ENCODE results near the gene LSM6.

DNA sequence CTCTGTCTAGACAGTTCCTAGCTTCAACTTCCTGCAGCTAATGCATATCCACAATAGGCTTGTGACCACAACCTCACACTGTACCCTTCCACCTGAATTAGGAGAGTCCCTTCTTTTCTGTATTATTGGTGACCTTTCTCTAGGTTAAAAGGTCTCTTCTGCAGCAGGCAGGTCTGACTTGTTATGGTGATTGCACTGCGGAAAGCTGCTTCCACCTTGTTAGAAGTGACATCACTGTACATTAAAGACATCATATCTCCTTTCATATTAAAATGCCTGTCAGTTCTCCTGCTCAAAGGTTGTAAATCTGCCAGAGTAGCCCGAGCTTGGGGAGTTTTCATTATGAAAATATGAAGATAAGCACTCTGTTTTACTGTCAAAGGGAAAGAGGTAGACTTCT is 21.5 kb upstream of the LSM6 start:
- TF ChIP-seq, protein P1, sequence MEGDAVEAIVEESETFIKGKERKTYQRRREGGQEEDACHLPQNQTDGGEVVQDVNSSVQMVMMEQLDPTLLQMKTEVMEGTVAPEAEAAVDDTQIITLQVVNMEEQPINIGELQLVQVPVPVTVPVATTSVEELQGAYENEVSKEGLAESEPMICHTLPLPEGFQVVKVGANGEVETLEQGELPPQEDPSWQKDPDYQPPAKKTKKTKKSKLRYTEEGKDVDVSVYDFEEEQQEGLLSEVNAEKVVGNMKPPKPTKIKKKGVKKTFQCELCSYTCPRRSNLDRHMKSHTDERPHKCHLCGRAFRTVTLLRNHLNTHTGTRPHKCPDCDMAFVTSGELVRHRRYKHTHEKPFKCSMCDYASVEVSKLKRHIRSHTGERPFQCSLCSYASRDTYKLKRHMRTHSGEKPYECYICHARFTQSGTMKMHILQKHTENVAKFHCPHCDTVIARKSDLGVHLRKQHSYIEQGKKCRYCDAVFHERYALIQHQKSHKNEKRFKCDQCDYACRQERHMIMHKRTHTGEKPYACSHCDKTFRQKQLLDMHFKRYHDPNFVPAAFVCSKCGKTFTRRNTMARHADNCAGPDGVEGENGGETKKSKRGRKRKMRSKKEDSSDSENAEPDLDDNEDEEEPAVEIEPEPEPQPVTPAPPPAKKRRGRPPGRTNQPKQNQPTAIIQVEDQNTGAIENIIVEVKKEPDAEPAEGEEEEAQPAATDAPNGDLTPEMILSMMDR (conservative IDR thresholded peaks at IDR 0.05), result no peak
- TF ChIP-seq ZFX (IDR thresholded peaks at IDR 0.05), result no peak

Measured in C4-2B (cell line).